H1 (cell line): ENCODE measurements around the gene SCYL3. TPM values are rescaled to one million over a fixed set of nuclear protein-coding genes. Genes with fewer than 3 reads are reported as not detected.

Experiments used
- CTCF ChIA-PET: fragments of 300-600 bp; sonication (Branson Sonifier 250); formaldehyde crosslinking; loops from one replicate; lab custom pipeline; 2021; ENCODE audit not compliant: partially characterized antibody; lab: Charles Lee
- POLR2A ChIA-PET: fragments of 300-600 bp; sonication (Branson Sonifier 250); formaldehyde crosslinking; loops from one replicate; lab custom pipeline; 2021; ENCODE audit warnings: inconsistent platforms; ENCODE audit not compliant: partially characterized antibody; lab: Charles Lee
- DNase-seq, 2 experiments: peaks; one replicate each; pipeline versions ENCODE4 v3.0.0 to v3.0.0-alpha.2; 2010 to 2022; ENCODE audit warnings: low spot score in 2 of 2, low read depth in 1 of 2, mixed read lengths in 1 of 2
- FAIRE-seq: peaks from 2 replicates; lab custom pipeline; 2011; peaks lifted over from hg19 to GRCh38; lab: Jason Lieb, UNC
- H2AFZ ChIP-seq: 2 replicates; pipeline ENCODE4 v1.8.1; 2012; ENCODE audit warnings: low read length, inconsistent platforms
- H2AK5ac ChIP-seq: 2 replicates; pipeline ENCODE4 v1.6.1; 2013; ENCODE audit warnings: low read depth, low read length
- H2BK120ac ChIP-seq: replicated peaks from 2 replicates; pipeline ENCODE3; 2013; ENCODE audit warnings: low read depth, low read length, inconsistent platforms
- H2BK12ac ChIP-seq: 2 replicates; pipeline ENCODE4 v1.6.1; 2013; ENCODE audit warnings: low read depth, low read length
- H2BK15ac ChIP-seq: 2 replicates; pipeline ENCODE4 v1.6.1; 2013; ENCODE audit warnings: low read length
- H2BK20ac ChIP-seq: 2 replicates; pipeline ENCODE4 v1.6.1; 2013; ENCODE audit warnings: low read length
- H2BK5ac ChIP-seq: 2 replicates; pipeline ENCODE4 v1.6.1; 2013; ENCODE audit warnings: low read depth, low read length
- H3K14ac ChIP-seq: 2 replicates; pipeline ENCODE4 v1.6.1; 2013; ENCODE audit warnings: inconsistent platforms; ENCODE audit not compliant: insufficient read length
- H3K18ac ChIP-seq: 2 replicates; pipeline ENCODE4 v1.6.1; 2013; ENCODE audit warnings: low read length; ENCODE audit errors: extremely low read depth
- H3K23ac ChIP-seq: 2 replicates; pipeline ENCODE4 v1.6.1; 2013; ENCODE audit warnings: inconsistent platforms; ENCODE audit not compliant: insufficient read length
- H3K23me2 ChIP-seq: 2 replicates; pipeline ENCODE4 v1.6.1; 2013; ENCODE audit warnings: low read depth, low read length
- H3K27ac ChIP-seq: 2 replicates; pipeline ENCODE4 v1.6.1; 2011; ENCODE audit warnings: low read depth, low read length, inconsistent platforms
- H3K27me3 ChIP-seq, 4 experiments: replicated peaks in 1 of 4; 1 replicate in 1 of 4; 2 replicates in 3 of 4; pipeline versions ENCODE4 v1.6.1 to v1.8.1; 2011 to 2013; ENCODE audit warnings: low read length in 3 of 4, mild to moderate bottlenecking in 3 of 4, inconsistent platforms in 2 of 4, mixed read lengths in 2 of 4, moderate library complexity in 1 of 4; ENCODE audit not compliant: control insufficient read depth in 3 of 4, insufficient read depth in 3 of 4; ENCODE audit errors: extremely low read depth in 1 of 4
- H3K36me3 ChIP-seq, 4 experiments: 2 replicates each; pipeline versions ENCODE4 v1.6.1 to v1.8.1; 2011 to 2013; ENCODE audit warnings: mild to moderate bottlenecking in 4 of 4, low read length in 3 of 4, moderate library complexity in 2 of 4, control low read depth in 1 of 4, inconsistent platforms in 1 of 4; ENCODE audit not compliant: insufficient read depth in 4 of 4, control insufficient read depth in 2 of 4
- H3K4ac ChIP-seq: replicated peaks from 2 replicates; pipeline ENCODE3; 2013; ENCODE audit warnings: low read length, low read depth, mixed read lengths, inconsistent platforms; ENCODE audit not compliant: insufficient read length
- H3K4me1 ChIP-seq, 4 experiments: replicated peaks in 1 of 4; 1 replicate in 1 of 4; 2 replicates in 3 of 4; pipeline versions ENCODE4 v1.6.1 to v1.8.1; 2011 to 2013; ENCODE audit warnings: low read length in 3 of 4, inconsistent platforms in 2 of 4, mixed read lengths in 1 of 4; ENCODE audit not compliant: insufficient read depth in 4 of 4, control insufficient read depth in 3 of 4
- H3K4me2 ChIP-seq, 2 experiments: 2 replicates each; pipeline versions ENCODE4 v1.6.1 to v1.8.1; 2011 to 2013; ENCODE audit warnings: low read depth in 2 of 2, low read length in 2 of 2, control low read depth in 1 of 2, inconsistent platforms in 1 of 2, mild to moderate bottlenecking in 1 of 2; ENCODE audit not compliant: insufficient read depth in 1 of 2
- H3K4me3 ChIP-seq, 4 experiments: fragments of 200-600, 300-600 bp in 1 of 4; sonication (generic), shearing (Covaris generic), sonication (Bioruptor Twin) in 1 of 4; 2 replicates each; pipeline versions ENCODE4 v1.5.1 to v1.8.1; 2011 to 2016; ENCODE audit warnings: low read length in 4 of 4, low read depth in 3 of 4, control low read depth in 2 of 4, inconsistent platforms in 2 of 4, mild to moderate bottlenecking in 2 of 4, mixed read lengths in 1 of 4, moderate library complexity in 1 of 4; ENCODE audit not compliant: insufficient read depth in 2 of 4; ENCODE audit errors: extremely low read depth in 1 of 4
- H3K56ac ChIP-seq: replicated peaks from 2 replicates; pipeline ENCODE3; 2013; ENCODE audit warnings: low read depth, mild to moderate bottlenecking, mixed read lengths, low read length, inconsistent platforms; ENCODE audit not compliant: insufficient read length
- H3K79me1 ChIP-seq: 2 replicates; pipeline ENCODE4 v1.6.1; 2013; ENCODE audit warnings: low read depth, low read length, control low read depth
- H3K79me2 ChIP-seq, 2 experiments: 2 replicates each; pipeline versions ENCODE4 v1.6.1 to v1.8.1; 2012 to 2013; ENCODE audit warnings: low read length in 2 of 2, mild to moderate bottlenecking in 2 of 2, inconsistent platforms in 1 of 2; ENCODE audit not compliant: insufficient read depth in 2 of 2, control insufficient read depth in 1 of 2
- H3K9ac ChIP-seq, 4 experiments: replicated peaks in 1 of 4; 1 replicate in 1 of 4; 2 replicates in 3 of 4; pipeline versions ENCODE4 v1.6.1 to v1.8.1; 2011 to 2013; ENCODE audit warnings: low read depth in 3 of 4, low read length in 3 of 4, control low read depth in 2 of 4, mild to moderate bottlenecking in 2 of 4, moderate library complexity in 2 of 4, inconsistent platforms in 1 of 4; ENCODE audit errors: extremely low read depth in 1 of 4
- H3K9me3 ChIP-seq, 2 experiments: 2 replicates each; pipeline versions ENCODE4 v1.6.1 to v1.8.1; 2012 to 2013; ENCODE audit warnings: mild to moderate bottlenecking in 2 of 2, moderate library complexity in 2 of 2, control low read depth in 1 of 2, inconsistent platforms in 1 of 2, low read depth in 1 of 2, low read length in 1 of 2, mixed read lengths in 1 of 2; ENCODE audit not compliant: insufficient read depth in 2 of 2
- H4K20me1 ChIP-seq, 2 experiments: replicated peaks in 1 of 2; 2 replicates each; pipeline versions ENCODE3 to v1.8.1; 2011 to 2013; ENCODE audit warnings: inconsistent platforms in 2 of 2, low read length in 2 of 2, mild to moderate bottlenecking in 1 of 2; ENCODE audit not compliant: insufficient read depth in 2 of 2, control insufficient read depth in 1 of 2
- H4K5ac ChIP-seq: 2 replicates; pipeline ENCODE4 v1.6.1; 2013; ENCODE audit warnings: low read length, low read depth, mixed read lengths, inconsistent platforms; ENCODE audit not compliant: insufficient read length
- H4K8ac ChIP-seq: 2 replicates; pipeline ENCODE4 v1.8.0; 2013; ENCODE audit warnings: mild to moderate bottlenecking, moderate library complexity, low read length, inconsistent platforms; ENCODE audit not compliant: insufficient read depth; ENCODE audit errors: extremely low read depth
- H4K91ac ChIP-seq: replicated peaks from 2 replicates; pipeline ENCODE3; 2013; ENCODE audit warnings: low read length, mixed read lengths, inconsistent platforms; ENCODE audit not compliant: insufficient read length
- BACH1 ChIP-seq: IDR thresholded peaks from 2 replicates; pipeline ENCODE4 v1.6.1; 2012; ENCODE audit warnings: low read length, improper control_type of control experiment
- CBX5 ChIP-seq: fragments of 300-800, 300-1000 bp; sonication (generic); IDR thresholded peaks from 2 replicates; pipeline ENCODE4 v1.7.1; 2016; ENCODE audit warnings: antibody characterized with exemption, low read length, low read depth
- CTBP2 ChIP-seq: IDR thresholded peaks from 2 replicates; pipeline ENCODE4 v1.7.0; 2011; ENCODE audit warnings: borderline replicate concordance, mild to moderate bottlenecking, moderate library complexity, mixed read lengths, low read length; ENCODE audit not compliant: insufficient read depth, insufficient read length
- EGR1 ChIP-seq: IDR thresholded peaks from 2 replicates; pipeline ENCODE4 v1.6.1; 2011; ENCODE audit warnings: low read depth, low read length, borderline replicate concordance
- GABPA ChIP-seq: IDR thresholded peaks from 2 replicates; pipeline ENCODE4 v1.6.1; 2011; ENCODE audit warnings: mild to moderate bottlenecking, low read length, moderate library complexity, borderline replicate concordance; ENCODE audit not compliant: insufficient read depth
- KDM1A ChIP-seq: fragments of 200-600, 300-600 bp; sonication (generic); IDR thresholded peaks from 2 replicates; pipeline ENCODE4 v1.7.1; 2016; ENCODE audit warnings: mild to moderate bottlenecking, low read length, borderline replicate concordance
- POLR2A ChIP-seq, 2 experiments: IDR thresholded peaks; 1 replicate in 1 of 2; 2 replicates in 1 of 2; pipeline ENCODE4 v1.6.1; 2011; ENCODE audit warnings: low read depth in 2 of 2, low read length in 2 of 2, mild to moderate bottlenecking in 2 of 2; ENCODE audit errors: control extremely low read depth in 1 of 2
- SP4 ChIP-seq: IDR thresholded peaks from 2 replicates; pipeline ENCODE4 v1.6.1; 2012; ENCODE audit warnings: low read length, inconsistent platforms
- TAF7 ChIP-seq: optimal IDR thresholded peaks from 2 replicates; pipeline ENCODE3; 2011; ENCODE audit warnings: low read depth, mild to moderate bottlenecking, inconsistent platforms, low read length, moderate library complexity, borderline replicate concordance
- USF2 ChIP-seq: IDR thresholded peaks from 2 replicates; pipeline ENCODE4 v1.6.1; 2011; ENCODE audit warnings: low read length, improper control_type of control experiment
- WGBS, 2 experiments: shearing (Covaris generic) in 1 of 2; methylation state at CpG; one replicate each; pipeline versions ENCODE4 v1.1.6 to v1.1.7; 2013 to 2015; ENCODE audit warnings: low lambda C conversion rate in 2 of 2, mixed read lengths in 2 of 2, inconsistent platforms in 1 of 2, low coverage in 1 of 2, missing lambda C conversion rate in 1 of 2; ENCODE audit not compliant: insufficient replicate concordance in 2 of 2, insufficient coverage in 1 of 2, insufficient read length in 1 of 2; ENCODE audit errors: extremely low coverage in 1 of 2, missing lambda C conversion rate in 1 of 2; 5-methylcytosine and 5-hydroxymethylcytosine counted together
- polyA plus RNA-seq, 7 experiments: library from polyadenylated mRNA; depleted of rRNA in 3 of 7; stranded (reverse) in 5 of 7; unstranded in 2 of 7; fragments of >200 nt in 5 of 7; fragments of 200-250 nt in 2 of 7; gene quantifications; 1 replicate in 5 of 7; 2 replicates in 1 of 7; 4 replicates in 1 of 7; pipeline versions ENCODE4 v1.2.1 to v1.2.3, GENCODE V29; 2011 to 2013; ENCODE audit warnings: missing spikeins in 2 of 7, mixed read lengths in 2 of 7
- total RNA-seq: library from RNA; stranded (reverse); fragmentation: NEBNext Ultra II Directional; extraction: Animal tissue kit (Norgen Biotek cat#: 25700); gene quantifications from 2 replicates; pipeline ENCODE4 v1.2.1, GENCODE V29; 2021

Gene SCYL3
- total and polyA plus RNA-seq, 2 of the 8 experiments (the other 6 are each of a cell fraction or from before 2014, with no cell fraction given), result 2.7 to 5.3 TPM

- Histone ChIP-seq H4K91ac (no peak overlapping the region), H3K9me3 (peaks cover 0 to 7% of the 10 kb centered on the region in 2 experiments; a peak in 1 of 4 replicates), H3K79me2 (0 out of 4 replicates have a peak, but pooled peaks cover 0 to 4% of the 10 kb centered on the region in 2 experiments), H4K20me1 (no peaks in the 10 kb centered on the region), H3K4me2 (no peak overlapping the region), H3K27me3 (no peaks in the 10 kb centered on the region), H4K5ac (no peak overlapping the region), H3K36me3 (peaks cover 0 to 18% (median 10%) of the 10 kb centered on the region in 4 experiments; a peak in 5 of 8 replicates), H3K56ac (no peak overlapping the region), H2BK15ac (no peak overlapping the region), H4K8ac (no peak overlapping the region), H3K79me1 (no peaks in the 10 kb centered on the region), H3K23ac (no peak overlapping the region), H3K23me2 (no peaks in the 10 kb centered on the region; the same call in 1 of the 2 replicates), H3K14ac (no peak overlapping the region), H2AFZ (no peak overlapping the region), H3K9ac (no peak overlapping the region), H3K18ac (no peak overlapping the region), H3K4me3 (no peak overlapping the region), H2BK20ac (no peak overlapping the region), H2BK5ac (no peak overlapping the region), H2AK5ac (no peak overlapping the region), H3K4ac (no peak overlapping the region), H3K27ac (no peak overlapping the region), H2BK120ac (no peak overlapping the region), H3K4me1 (no peaks in the 10 kb centered on the region), H2BK12ac (no peak overlapping the region)
- ChIA-PET POLR2A (no interaction called here), CTCF (interaction anchor here (0.6 to 1.5 kb wide), 2 partner anchors 9 to 347 kb away, joined by 3 to 5 read pairs; no protein-coding TSS in a partner anchor)
- WGBS, 2 experiments, result 90% methylated on average over 4 of the region's 4 CpGs; no CpG with 5 or more reads in 1 of the 2 experiments
- FAIRE-seq (no peak), DNase-seq (no peak)
- TF ChIP-seq CTBP2, result no peak
- no peak for TF ChIP-seq EGR1
- no peak for TF ChIP-seq TAF7
- no peak for TF ChIP-seq SP4
- no peak for TF ChIP-seq CBX5
- no peak for TF ChIP-seq KDM1A
- no peak for TF ChIP-seq POLR2A (IDR thresholded peaks at IDR 0.05; ENCODE audit: control extremely low read depth in 1 of 2, low read depth in 2 of 2, low read length in 2 of 2)
- TF ChIP-seq GABPA, result no peak
- TF ChIP-seq BACH1, result no peak
- TF ChIP-seq USF2, result no peak
These were observed 14.5 kb downstream of the SCYL3 start for GRCh38 chr1:169879034-169879840.
